HepG2 (cell line): ENCODE data around the gene C5AR1. TPM values are rescaled to one million over a fixed set of nuclear protein-coding genes. Genes with fewer than 3 reads are reported as not detected.

ENCODE experiments used
- CC2D1A ChIP-seq: sonication (generic); formaldehyde crosslinking; IDR thresholded peaks from 2 replicates; pipeline ENCODE4 v1.8.1; 2023; ENCODE audit warnings: mild to moderate bottlenecking, missing genetic modification reagents
- KMT2B ChIP-seq: IDR thresholded peaks from 2 replicates; pipeline ENCODE4 v1.6.1; 2016; ENCODE audit warnings: missing genetic modification reagents, missing compliant biosample characterization
- NR2F2 ChIP-seq: IDR thresholded peaks from 2 replicates; pipeline ENCODE4 v1.6.1; 2012; ENCODE audit warnings: low read depth, inconsistent platforms, borderline replicate concordance
- PITX1 ChIP-seq: sonication (generic); formaldehyde crosslinking; IDR thresholded peaks from 2 replicates; pipeline ENCODE4 v1.5.1; 2020; ENCODE audit warnings: mild to moderate bottlenecking, missing genetic modification reagents
- SP5 ChIP-seq: IDR thresholded peaks from 2 replicates; pipeline ENCODE4 v1.6.1; 2016; ENCODE audit warnings: low read depth, borderline replicate concordance
- TRIM24 ChIP-seq: sonication (generic); formaldehyde crosslinking; IDR thresholded peaks from 2 replicates; pipeline ENCODE4 v1.8.0; 2022; ENCODE audit warnings: mild to moderate bottlenecking, missing genetic modification reagents
- ZNF256 ChIP-seq: sonication (generic); formaldehyde crosslinking; conservative IDR thresholded peaks from 2 replicates; pipeline ENCODE4 v1.4.0; 2020; ENCODE audit warnings: missing genetic modification reagents
- polyA plus RNA-seq, 8 experiments: library from polyadenylated mRNA; depleted of rRNA in 3 of 8; stranded (reverse) in 7 of 8; unstranded in 1 of 8; fragments of >200 nt; fragmentation: Illumina TruSeq in 4 of 8; extraction: Trizol in 4 of 8; gene quantifications; 2 replicates each; pipeline versions ENCODE4 v1.2.1 to v1.2.3, GENCODE V29; 2011 to 2016; ENCODE audit warnings: low read depth in 4 of 8, missing spikeins in 1 of 8, mixed read lengths in 1 of 8; ENCODE audit not compliant: insufficient read depth in 1 of 8
- total RNA-seq, 5 experiments: library from RNA; depleted of rRNA; stranded (reverse); fragments of >200 nt; fragmentation: Illumina TruSeq; extraction: Trizol; gene quantifications; 2 replicates each; pipeline ENCODE4 v1.2.3, GENCODE V29; 2016; ENCODE audit warnings: low read depth in 1 of 5
- TF ChIP-seq, protein P1 (sequence below), 2 experiments: fragments of 450-650 bp in 1 of 2; sonication (generic) in 1 of 2; formaldehyde crosslinking in 1 of 2; IDR thresholded peaks; 2 replicates each; pipeline versions ENCODE4 v1.6.1 to v1.8.0; 2016 to 2022; ENCODE audit warnings: antibody characterized with exemption in 1 of 2, mild to moderate bottlenecking in 1 of 2, missing genetic modification reagents in 1 of 2
- TF ChIP-seq, protein P2 (sequence below): sonication (generic); formaldehyde crosslinking; IDR thresholded peaks from 2 replicates; pipeline ENCODE4 v1.4.0; 2020; ENCODE audit warnings: missing genetic modification reagents
- TF ChIP-seq, protein P3 (sequence below): IDR thresholded peaks from 2 replicates; pipeline ENCODE4 v1.6.1; 2016; ENCODE audit warnings: low read depth, control low read depth
- TF ChIP-seq, protein P4 (sequence below): sonication (generic); formaldehyde crosslinking; IDR thresholded peaks from 2 replicates; pipeline ENCODE4 v1.4.0; 2020; ENCODE audit warnings: missing genetic modification reagents

The C5AR1 gene
- total and polyA plus RNA-seq, 2 of the 13 experiments (the other 11 are each of a cell fraction or from before 2014, with no cell fraction given) = 0.07 to 1.6 TPM

GRCh38 chr19:47315125-47315821, 5.6 kb downstream of the C5AR1 start (continued):
- TF ChIP-seq, protein P1, sequence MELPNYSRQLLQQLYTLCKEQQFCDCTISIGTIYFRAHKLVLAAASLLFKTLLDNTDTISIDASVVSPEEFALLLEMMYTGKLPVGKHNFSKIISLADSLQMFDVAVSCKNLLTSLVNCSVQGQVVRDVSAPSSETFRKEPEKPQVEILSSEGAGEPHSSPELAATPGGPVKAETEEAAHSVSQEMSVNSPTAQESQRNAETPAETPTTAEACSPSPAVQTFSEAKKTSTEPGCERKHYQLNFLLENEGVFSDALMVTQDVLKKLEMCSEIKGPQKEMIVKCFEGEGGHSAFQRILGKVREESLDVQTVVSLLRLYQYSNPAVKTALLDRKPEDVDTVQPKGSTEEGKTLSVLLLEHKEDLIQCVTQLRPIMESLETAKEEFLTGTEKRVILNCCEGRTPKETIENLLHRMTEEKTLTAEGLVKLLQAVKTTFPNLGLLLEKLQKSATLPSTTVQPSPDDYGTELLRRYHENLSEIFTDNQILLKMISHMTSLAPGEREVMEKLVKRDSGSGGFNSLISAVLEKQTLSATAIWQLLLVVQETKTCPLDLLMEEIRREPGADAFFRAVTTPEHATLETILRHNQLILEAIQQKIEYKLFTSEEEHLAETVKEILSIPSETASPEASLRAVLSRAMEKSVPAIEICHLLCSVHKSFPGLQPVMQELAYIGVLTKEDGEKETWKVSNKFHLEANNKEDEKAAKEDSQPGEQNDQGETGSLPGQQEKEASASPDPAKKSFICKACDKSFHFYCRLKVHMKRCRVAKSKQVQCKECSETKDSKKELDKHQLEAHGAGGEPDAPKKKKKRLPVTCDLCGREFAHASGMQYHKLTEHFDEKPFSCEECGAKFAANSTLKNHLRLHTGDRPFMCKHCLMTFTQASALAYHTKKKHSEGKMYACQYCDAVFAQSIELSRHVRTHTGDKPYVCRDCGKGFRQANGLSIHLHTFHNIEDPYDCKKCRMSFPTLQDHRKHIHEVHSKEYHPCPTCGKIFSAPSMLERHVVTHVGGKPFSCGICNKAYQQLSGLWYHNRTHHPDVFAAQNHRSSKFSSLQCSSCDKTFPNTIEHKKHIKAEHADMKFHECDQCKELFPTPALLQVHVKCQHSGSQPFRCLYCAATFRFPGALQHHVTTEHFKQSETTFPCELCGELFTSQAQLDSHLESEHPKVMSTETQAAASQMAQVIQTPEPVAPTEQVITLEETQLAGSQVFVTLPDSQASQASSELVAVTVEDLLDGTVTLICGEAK (IDR thresholded peaks at IDR 0.05) = no peak
- TF ChIP-seq, protein P1 (CRISPR knock-in tag; IDR thresholded peaks at IDR 0.05) = peak; percentile 76; the same call in 1 of the 2 replicates
- TF ChIP-seq PITX1 (CRISPR knock-in tag) (peak; percentile 74; the same call in 1 of the 2 replicates), NR2F2 (peak; percentile 71; the same call in 1 of the 2 replicates), SP5 (CRISPR knock-in tag) (peak; percentile 62; the same call in 1 of the 2 replicates), ZNF256 (CRISPR knock-in tag) (no peak), KMT2B (CRISPR knock-in tag) (0 out of 2 replicates have a peak, but pooled peaks have one; percentile 27), CC2D1A (CRISPR knock-in tag) (no peak), TRIM24 (CRISPR knock-in tag) (no peak; the same call in 1 of the 2 replicates)
- TF ChIP-seq, protein P2, sequence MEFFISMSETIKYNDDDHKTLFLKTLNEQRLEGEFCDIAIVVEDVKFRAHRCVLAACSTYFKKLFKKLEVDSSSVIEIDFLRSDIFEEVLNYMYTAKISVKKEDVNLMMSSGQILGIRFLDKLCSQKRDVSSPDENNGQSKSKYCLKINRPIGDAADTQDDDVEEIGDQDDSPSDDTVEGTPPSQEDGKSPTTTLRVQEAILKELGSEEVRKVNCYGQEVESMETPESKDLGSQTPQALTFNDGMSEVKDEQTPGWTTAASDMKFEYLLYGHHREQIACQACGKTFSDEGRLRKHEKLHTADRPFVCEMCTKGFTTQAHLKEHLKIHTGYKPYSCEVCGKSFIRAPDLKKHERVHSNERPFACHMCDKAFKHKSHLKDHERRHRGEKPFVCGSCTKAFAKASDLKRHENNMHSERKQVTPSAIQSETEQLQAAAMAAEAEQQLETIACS = no peak
- TF ChIP-seq, protein P3, sequence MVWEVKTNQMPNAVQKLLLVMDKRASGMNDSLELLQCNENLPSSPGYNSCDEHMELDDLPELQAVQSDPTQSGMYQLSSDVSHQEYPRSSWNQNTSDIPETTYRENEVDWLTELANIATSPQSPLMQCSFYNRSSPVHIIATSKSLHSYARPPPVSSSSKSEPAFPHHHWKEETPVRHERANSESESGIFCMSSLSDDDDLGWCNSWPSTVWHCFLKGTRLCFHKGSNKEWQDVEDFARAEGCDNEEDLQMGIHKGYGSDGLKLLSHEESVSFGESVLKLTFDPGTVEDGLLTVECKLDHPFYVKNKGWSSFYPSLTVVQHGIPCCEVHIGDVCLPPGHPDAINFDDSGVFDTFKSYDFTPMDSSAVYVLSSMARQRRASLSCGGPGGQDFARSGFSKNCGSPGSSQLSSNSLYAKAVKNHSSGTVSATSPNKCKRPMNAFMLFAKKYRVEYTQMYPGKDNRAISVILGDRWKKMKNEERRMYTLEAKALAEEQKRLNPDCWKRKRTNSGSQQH (CRISPR knock-in tag) = no peak
- TF ChIP-seq, protein P4, sequence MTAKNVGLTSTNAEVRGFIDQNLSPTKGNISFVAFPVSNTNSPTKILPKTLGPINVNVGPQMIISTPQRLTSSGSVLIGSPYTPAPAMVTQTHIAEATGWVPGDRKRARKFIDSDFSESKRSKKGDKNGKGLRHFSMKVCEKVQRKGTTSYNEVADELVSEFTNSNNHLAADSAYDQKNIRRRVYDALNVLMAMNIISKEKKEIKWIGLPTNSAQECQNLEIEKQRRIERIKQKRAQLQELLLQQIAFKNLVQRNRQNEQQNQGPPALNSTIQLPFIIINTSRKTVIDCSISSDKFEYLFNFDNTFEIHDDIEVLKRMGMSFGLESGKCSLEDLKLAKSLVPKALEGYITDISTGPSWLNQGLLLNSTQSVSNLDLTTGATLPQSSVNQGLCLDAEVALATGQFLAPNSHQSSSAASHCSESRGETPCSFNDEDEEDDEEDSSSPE = no peak
